Testis (tissue), 3 donors: Measurements from ENCODE around the gene ZNF500. TPM values are rescaled to one million over a fixed set of nuclear protein-coding genes. Genes with fewer than 3 reads are reported as not detected.

ENCODE experiments used
- DNase-seq: peaks from one replicate; pipeline ENCODE4 v3.0.0-alpha.2; 2019
- H3K27ac ChIP-seq, 2 donors: fragments of 200-600 bp; sonication (generic); one replicate each; pipeline ENCODE4 v1.5.1; 2019
- H3K27me3 ChIP-seq: fragments of 200-600 bp; sonication (generic); one replicate; pipeline ENCODE4 v1.5.1; 2019
- H3K36me3 ChIP-seq: fragments of 200-600 bp; sonication (generic); one replicate; pipeline ENCODE4 v1.5.1; 2017; ENCODE audit warnings: low read depth; ENCODE audit errors: missing control alignments
- H3K4me1 ChIP-seq: fragments of 200-600 bp; sonication (generic); one replicate; pipeline ENCODE4 v1.5.1; 2019
- H3K4me3 ChIP-seq, 2 donors: fragments of 200-600 bp; sonication (generic); one replicate each; pipeline ENCODE4 v1.5.1; 2017 to 2019
- H3K9me3 ChIP-seq: fragments of 200-600 bp; sonication (generic); one replicate; pipeline ENCODE4 v1.5.1; 2017
- CTCF ChIP-seq, 3 experiments: fragments of 450-650 bp in 2 of 3; fragments of 200-600 bp in 1 of 3; sonication (generic) in 1 of 3; IDR thresholded peaks; one replicate each; pipeline ENCODE4 v1.5.1; 2016 to 2019; ENCODE audit warnings: antibody characterized with exemption in 3 of 3, mild to moderate bottlenecking in 2 of 3, moderate library complexity in 1 of 3
- POLR2A ChIP-seq: fragments of 450-650 bp; IDR thresholded peaks from one replicate; pipeline ENCODE4 v1.6.1; 2017; ENCODE audit warnings: antibody characterized with exemption, mild to moderate bottlenecking, moderate library complexity
- WGBS, 2 donors: methylation state at CpG; one replicate each; pipeline ENCODE4 v1.1.5; 2018; 5-methylcytosine and 5-hydroxymethylcytosine counted together
- intact Hi-C: fragments of 100-400 bp; cut with DNase I; formaldehyde crosslinking; loops from one replicate; pipeline ENCODE4 v1.15.1; 2023; ENCODE audit warnings: low total_unique reads
- polyA plus RNA-seq: library from polyadenylated mRNA; stranded (reverse); fragments of 350-450 nt; fragmentation: Illumina TruSeq; extraction: RNeasy Lipid Tissue Mini Kit (QIAGEN cat#74804); gene quantifications from one replicate; pipeline ENCODE4 v1.2.3, GENCODE V29; 2014; ENCODE audit warnings: low read depth, low replicate concordance; ENCODE audit not compliant: insufficient read depth
- small RNA-seq, 2 donors: library from RNA; depleted of rRNA; stranded (forward); fragments of <200 nt; gene quantifications; one replicate each; pipeline ENCODE3, GENCODE V24; 2016
- total RNA-seq, 2 donors: library from RNA; depleted of rRNA; stranded (reverse); fragments of >200 nt; gene quantifications; one replicate each; pipeline ENCODE4 v1.2.3, GENCODE V29; 2016

ZNF500 gene
- total and polyA plus RNA-seq, 3 donors from 2014 or later: 12.5 to 24.9 (median 24.3) TPM

GRCh38 chr16:4700997-4701743 lies 65.8 kb downstream of the ZNF500 start:
- no peaks in the 10 kb centered on the region for H3K36me3 ChIP-seq
- no peaks in the 10 kb centered on the region for H3K27me3 ChIP-seq
- no peak overlapping the region for H3K27ac ChIP-seq
- no peaks in the 10 kb centered on the region for H3K9me3 ChIP-seq
- no peak for DNase-seq
- H3K4me1 ChIP-seq: peaks cover 15% of the 10 kb centered on the region
- 85 to 90% methylated on average over 23 to 33 of the region's 33 CpGs for WGBS, 2 donors
- H3K4me3 ChIP-seq: no peak overlapping the region
- no peak for TF ChIP-seq CTCF (IDR thresholded peaks at IDR 0.05)
- no peak for TF ChIP-seq POLR2A
- intact Hi-C loops: no loop called here

GRCh38 chr16:4700380-4700996 lies 66.5 kb downstream of the ZNF500 start:
- Histone ChIP-seq H3K4me3 (no peak overlapping the region), H3K27me3 (no peaks in the 10 kb centered on the region), H3K27ac (no peak overlapping the region), H3K9me3 (no peaks in the 10 kb centered on the region), H3K36me3 (no peaks in the 10 kb centered on the region), H3K4me1 (peaks cover 20% of the 10 kb centered on the region)
- intact Hi-C loops: no loop called here
- TF ChIP-seq CTCF (IDR thresholded peaks at IDR 0.05): no peak
- WGBS, 2 donors: 94% methylated on average over 4 to 13 of the region's 13 CpGs
- no peak for DNase-seq

- WGBS, 2 donors: 94 to 95% methylated on average over 6 to 19 of the region's 19 CpGs
- intact Hi-C loops: loop anchor here (10.0 kb wide), 1 partner anchor 84 kb away; the partner anchor contains the start of gene UBALD1
- no peaks in the 10 kb centered on the region for H3K36me3 ChIP-seq
- TF ChIP-seq POLR2A (no peak), CTCF (IDR thresholded peaks at IDR 0.05) (no peak)
- no peak overlapping the region for H3K4me3 ChIP-seq
- H3K9me3 ChIP-seq: no peaks in the 10 kb centered on the region
- peaks cover 34% of the 10 kb centered on the region for H3K4me1 ChIP-seq
- no peak overlapping the region for H3K27ac ChIP-seq
- DNase-seq: no peak
- H3K27me3 ChIP-seq: no peaks in the 10 kb centered on the region
Measured at GRCh38 chr16:4699046-4699556, 67.9 kb downstream of the ZNF500 start.

GRCh38 chr16:4698321-4699045 lies 68.5 kb downstream of the ZNF500 start:
- Histone ChIP-seq H3K27ac (no peak overlapping the region), H3K4me3 (no peak overlapping the region), H3K9me3 (no peaks in the 10 kb centered on the region), H3K4me1 (peaks cover 34% of the 10 kb centered on the region), H3K36me3 (no peaks in the 10 kb centered on the region), H3K27me3 (no peaks in the 10 kb centered on the region)
- intact Hi-C loops: loop anchor here (10.0 kb wide), 1 partner anchor 84 kb away; the partner anchor contains the start of gene UBALD1
- TF ChIP-seq CTCF (IDR thresholded peaks at IDR 0.05): no peak
- no peak for TF ChIP-seq POLR2A
- DNase-seq: no peak
- WGBS, 2 donors: 92 to 100% methylated on average over 1 to 33 of the region's 36 CpGs

Small RNA genes within 50 kb of the gene (small RNA-seq; reads per million reads assigned to genes)
- 0 reads per million in 2 donors for gene RF00017

Other genes with a start within 250 kb of the ZNF500 start
- gene CDIP1, start 228.4 kb downstream of the ZNF500 start, total RNA-seq: 10 to 100 TPM; 32.0 to 34.0 TPM
- 34.7 TPM for gene CDIP1, start 228.4 kb downstream of the ZNF500 start, polyA plus RNA-seq
- gene C16orf96, start 210.8 kb downstream of the ZNF500 start, total RNA-seq: 10 to 100 TPM; 10.3 to 15.1 TPM
- gene C16orf96, start 210.8 kb downstream of the ZNF500 start, polyA plus RNA-seq: 19.8 TPM
- 10 to 100 TPM; 15.9 to 25.0 TPM for gene UBALD1, start 152.3 kb downstream of the ZNF500 start, total RNA-seq
- gene UBALD1, start 152.3 kb downstream of the ZNF500 start, polyA plus RNA-seq: 33.3 TPM
- gene MGRN1, start 142.3 kb downstream of the ZNF500 start, total RNA-seq: 10 to 100 TPM; 89.7 to 91.1 TPM
- gene MGRN1, start 142.3 kb downstream of the ZNF500 start, polyA plus RNA-seq: 34.7 TPM
- 10 to 100 TPM; 33.6 to 48.6 TPM for gene NUDT16L1, start 73.6 kb downstream of the ZNF500 start, total RNA-seq
- gene NUDT16L1, start 73.6 kb downstream of the ZNF500 start, polyA plus RNA-seq: 34.3 TPM
- 10 to 100 TPM; 40.4 to 40.6 TPM for gene ANKS3, start 32.9 kb downstream of the ZNF500 start, total RNA-seq
- gene ANKS3, start 32.9 kb downstream of the ZNF500 start, polyA plus RNA-seq: 18.6 TPM
- 10 to 100 TPM; 61.6 to 70.0 TPM for gene DNAAF8, start 32.6 kb downstream of the ZNF500 start, total RNA-seq
- 238 TPM for gene DNAAF8, start 32.6 kb downstream of the ZNF500 start, polyA plus RNA-seq
- gene SEPTIN12, start 21.2 kb upstream of the ZNF500 start, total RNA-seq: 10 to 100 TPM; 61.0 to 68.1 TPM
- 310 TPM for gene SEPTIN12, start 21.2 kb upstream of the ZNF500 start, polyA plus RNA-seq
- 1 to 10 TPM; 6.1 to 9.8 TPM for gene SMIM22, start 28.2 kb upstream of the ZNF500 start, total RNA-seq
- gene SMIM22, start 28.2 kb upstream of the ZNF500 start, polyA plus RNA-seq: 41.3 TPM
- gene ROGDI, start 35.5 kb upstream of the ZNF500 start, total RNA-seq: 10 to 100 TPM; 30.0 to 37.0 TPM
- 27.3 TPM for gene ROGDI, start 35.5 kb upstream of the ZNF500 start, polyA plus RNA-seq
- gene GLYR1, start 80.1 kb upstream of the ZNF500 start, total RNA-seq: 10 to 100 TPM; 70.5 to 83.5 TPM
- 66.6 TPM for gene GLYR1, start 80.1 kb upstream of the ZNF500 start, polyA plus RNA-seq
- 100 to 1,000 TPM in 1 of 2 donors, 10 to 100 TPM in 1; 88.1 to 115 TPM for gene UBN1, start 80.3 kb upstream of the ZNF500 start, total RNA-seq
- 98.2 TPM for gene UBN1, start 80.3 kb upstream of the ZNF500 start, polyA plus RNA-seq
- gene PPL, start 170.0 kb upstream of the ZNF500 start, total RNA-seq: 1 to 10 TPM; 5.4 to 6.1 TPM
- gene PPL, start 170.0 kb upstream of the ZNF500 start, polyA plus RNA-seq: 6.8 TPM
- 1 to 10 TPM; 1.2 to 2.9 TPM for gene SEC14L5, start 191.2 kb upstream of the ZNF500 start, total RNA-seq
- gene SEC14L5, start 191.2 kb upstream of the ZNF500 start, polyA plus RNA-seq: 0.73 TPM